ENCODE measurements around the gene PLAC8L1.
"Not testable (repeated sequence)": the region's sequence is repeated elsewhere in the genome, so short reads cannot be mapped to it uniquely, and the experiment has no call there.

The PLAC8L1 gene

GRCh38 chr5:146124580-146124979, 19.2 kb upstream of the PLAC8L1 start:
- Histone ChIP-seq H3K36me3 (peaks cover 81 to 95% (median 91%) of the 10 kb centered on the region in 3 donors), H3K4me1 (no peaks in the 10 kb centered on the region), H3K9me3 (no peaks in the 10 kb centered on the region), H3K27me3 (no peaks in the 10 kb centered on the region), H3K27ac (no peak overlapping the region), H3K4me3 (no peak overlapping the region)
- DNase-seq, result no peak
- intact Hi-C loops (cut with DNase I; ENCODE audit: low total_unique reads), result no loop called here
- no peak for TF ChIP-seq CTCF (IDR thresholded peaks at IDR 0.05)

- H3K27me3 ChIP-seq; H3K27ac ChIP-seq; DNase-seq; H3K4me3 ChIP-seq; intact Hi-C loops (cut with DNase I; ENCODE audit: low total_unique reads); H3K4me1 ChIP-seq; H3K9me3 ChIP-seq: not testable (repeated sequence)
- peaks cover 79 to 94% (median 94%) of the 10 kb centered on the region in 3 donors for H3K36me3 ChIP-seq
Observed at GRCh38 chr5:146121451-146121850, 16.1 kb upstream of the PLAC8L1 start.

- no peak overlapping the region for H3K4me3 ChIP-seq
- intact Hi-C loops (cut with DNase I; ENCODE audit: low total_unique reads), result no loop called here
- no peaks in the 10 kb centered on the region for H3K27me3 ChIP-seq
- TF ChIP-seq CTCF (IDR thresholded peaks at IDR 0.05), result no peak
- no peak for DNase-seq
- peaks cover 74 to 87% (median 81%) of the 10 kb centered on the region in 3 donors for H3K36me3 ChIP-seq
- H3K9me3 ChIP-seq, result no peaks in the 10 kb centered on the region
- H3K27ac ChIP-seq, result no peak overlapping the region
- H3K4me1 ChIP-seq, result no peaks in the 10 kb centered on the region
Observed at GRCh38 chr5:146118322-146118721, 12.9 kb upstream of the PLAC8L1 start.

GRCh38 chr5:146117216-146117615, 11.8 kb upstream of the PLAC8L1 start:
- peaks cover 73 to 88% (median 85%) of the 10 kb centered on the region in 3 donors for H3K36me3 ChIP-seq
- intact Hi-C loops (cut with DNase I; ENCODE audit: low total_unique reads); H3K4me1 ChIP-seq; H3K27ac ChIP-seq; H3K27me3 ChIP-seq; H3K9me3 ChIP-seq; H3K4me3 ChIP-seq; DNase-seq: not testable (repeated sequence)

- H3K36me3 ChIP-seq, result peaks cover 64 to 88% (median 85%) of the 10 kb centered on the region in 3 donors
- no peak overlapping the region for H3K4me3 ChIP-seq
- no peaks in the 10 kb centered on the region for H3K9me3 ChIP-seq
- no peaks in the 10 kb centered on the region for H3K4me1 ChIP-seq
- no peak for DNase-seq
- no peak overlapping the region for H3K27ac ChIP-seq
- intact Hi-C loops (cut with DNase I; ENCODE audit: low total_unique reads), result no loop called here
- no peak for TF ChIP-seq CTCF (IDR thresholded peaks at IDR 0.05)
- H3K27me3 ChIP-seq, result no peaks in the 10 kb centered on the region
Observed at GRCh38 chr5:146116361-146116760, 11.0 kb upstream of the PLAC8L1 start.

- no peaks in the 10 kb centered on the region for H3K9me3 ChIP-seq
- no peaks in the 10 kb centered on the region for H3K4me1 ChIP-seq
- H3K27me3 ChIP-seq, result no peaks in the 10 kb centered on the region
- intact Hi-C loops (cut with DNase I; ENCODE audit: low total_unique reads), result loop anchor here (5.0 kb wide), 1 partner anchor 930 kb away; no protein-coding TSS in a partner anchor
- no peak overlapping the region for H3K4me3 ChIP-seq
- DNase-seq, result no peak
- peaks cover 29 to 53% (median 47%) of the 10 kb centered on the region in 3 donors for H3K36me3 ChIP-seq
- no peak for TF ChIP-seq CTCF (IDR thresholded peaks at IDR 0.05)
- H3K27ac ChIP-seq, result no peak overlapping the region
Observed at GRCh38 chr5:146112476-146112875, 7.1 kb upstream of the PLAC8L1 start.

- Histone ChIP-seq H3K27me3 (no peaks in the 10 kb centered on the region), H3K9me3 (no peaks in the 10 kb centered on the region), H3K4me3 (no peak overlapping the region), H3K36me3 (peaks cover 21 to 43% (median 39%) of the 10 kb centered on the region in 3 donors), H3K27ac (no peak overlapping the region), H3K4me1 (no peaks in the 10 kb centered on the region)
- no peak for TF ChIP-seq CTCF (IDR thresholded peaks at IDR 0.05)
- no peak for DNase-seq
- intact Hi-C loops (cut with DNase I; ENCODE audit: low total_unique reads), result loop anchor here (5.0 kb wide), 1 partner anchor 931 kb away; no protein-coding TSS in a partner anchor
Observed at GRCh38 chr5:146111409-146111808, 6.0 kb upstream of the PLAC8L1 start.

Data from tibial artery (tissue), 4 donors.